ENCODE measurements around the gene RAB7B.

The RAB7B gene

DNA sequence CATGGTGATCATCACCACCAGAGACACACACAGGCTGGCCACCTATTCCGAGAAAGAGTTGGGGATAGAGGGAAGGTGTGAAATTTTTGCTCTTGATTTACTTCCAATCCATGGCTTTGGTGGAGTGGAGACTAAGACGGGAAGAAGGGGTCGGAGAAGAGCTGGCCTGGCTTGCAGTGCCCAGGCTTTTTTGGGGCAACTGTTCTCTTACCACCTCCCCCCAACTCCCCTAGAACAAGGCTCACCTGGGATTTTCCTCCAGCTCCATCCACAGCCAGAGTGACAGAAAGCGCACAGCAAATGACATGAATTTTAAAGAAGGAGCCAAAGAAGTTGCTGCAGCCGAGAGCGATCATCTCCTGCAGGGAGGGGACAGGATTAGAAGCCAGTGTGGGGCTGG lies 75.9 kb downstream of the RAB7B start:
- no peak for DNase-seq (ENCODE audit: low spot score)

All from Ammon's horn (tissue), 1 donor.